Muscle layer of duodenum (tissue), 2 donors: ENCODE data around the gene PGM1.

ENCODE experiments used
- H3K27ac ChIP-seq: one replicate; pipeline ENCODE4 v1.7.0; 2013; ENCODE audit warnings: mild to moderate bottlenecking, low read length
- H3K27me3 ChIP-seq: one replicate; pipeline ENCODE4 v1.7.0; 2013; ENCODE audit warnings: low read depth, mild to moderate bottlenecking, control low read depth, low read length
- H3K36me3 ChIP-seq, 2 donors: one replicate each; pipeline ENCODE4 v1.7.0; 2013; ENCODE audit warnings: low read length in 2 of 2, control low read depth in 1 of 2, mild to moderate bottlenecking in 1 of 2; ENCODE audit not compliant: insufficient read depth in 2 of 2, control insufficient read depth in 1 of 2
- H3K4me1 ChIP-seq, 2 donors: one replicate each; pipeline ENCODE4 v1.7.0; 2013; ENCODE audit warnings: low read length in 2 of 2, mild to moderate bottlenecking in 2 of 2, control low read depth in 1 of 2, moderate library complexity in 1 of 2; ENCODE audit not compliant: insufficient read depth in 2 of 2, control insufficient read depth in 1 of 2
- H3K4me3 ChIP-seq, 2 donors: one replicate each; pipeline ENCODE4 v1.7.0; 2013; ENCODE audit warnings: low read length in 2 of 2, low read depth in 1 of 2, mild to moderate bottlenecking in 1 of 2
- H3K9me3 ChIP-seq, 2 donors: one replicate each; pipeline ENCODE4 v1.7.0; 2013; ENCODE audit warnings: low read length in 2 of 2, control low read depth in 1 of 2, mild to moderate bottlenecking in 1 of 2; ENCODE audit not compliant: control insufficient read depth in 1 of 2
- donor health status: healthy.

Gene PGM1

GRCh38 chr1:63601463-63601862 lies 8.3 kb downstream of the PGM1 start:
- no peaks in the 10 kb centered on the region for H3K9me3 ChIP-seq
- H3K27ac ChIP-seq = no peak overlapping the region
- no peaks in the 10 kb centered on the region for H3K36me3 ChIP-seq
- no peak overlapping the region for H3K4me3 ChIP-seq
- no peaks in the 10 kb centered on the region for H3K27me3 ChIP-seq
- no peaks in the 10 kb centered on the region for H3K4me1 ChIP-seq

DNA sequence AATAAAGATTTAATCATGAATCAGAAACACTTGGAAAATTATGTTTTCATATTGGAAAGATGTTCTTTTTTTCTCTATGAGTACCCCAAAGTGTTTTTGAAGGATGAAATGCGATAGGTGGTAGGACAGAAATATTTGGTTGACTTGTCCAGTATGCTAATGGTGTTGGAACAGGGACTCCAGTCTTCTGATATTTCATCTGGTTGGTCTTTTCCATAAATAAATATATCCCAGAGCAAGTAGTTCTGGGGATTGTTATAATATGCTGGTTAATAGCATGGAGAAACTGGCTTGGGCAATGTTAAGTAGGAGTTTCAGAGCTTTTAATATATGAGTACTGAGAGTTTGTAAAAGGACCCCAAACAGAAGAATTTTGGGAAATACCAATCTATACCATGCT lies 8.7 kb downstream of the PGM1 start:
- no peak overlapping the region for H3K27ac ChIP-seq
- H3K36me3 ChIP-seq = no peaks in the 10 kb centered on the region
- H3K4me3 ChIP-seq = no peak overlapping the region
- H3K9me3 ChIP-seq = no peaks in the 10 kb centered on the region
- no peaks in the 10 kb centered on the region for H3K27me3 ChIP-seq
- H3K4me1 ChIP-seq = no peaks in the 10 kb centered on the region

DNA sequence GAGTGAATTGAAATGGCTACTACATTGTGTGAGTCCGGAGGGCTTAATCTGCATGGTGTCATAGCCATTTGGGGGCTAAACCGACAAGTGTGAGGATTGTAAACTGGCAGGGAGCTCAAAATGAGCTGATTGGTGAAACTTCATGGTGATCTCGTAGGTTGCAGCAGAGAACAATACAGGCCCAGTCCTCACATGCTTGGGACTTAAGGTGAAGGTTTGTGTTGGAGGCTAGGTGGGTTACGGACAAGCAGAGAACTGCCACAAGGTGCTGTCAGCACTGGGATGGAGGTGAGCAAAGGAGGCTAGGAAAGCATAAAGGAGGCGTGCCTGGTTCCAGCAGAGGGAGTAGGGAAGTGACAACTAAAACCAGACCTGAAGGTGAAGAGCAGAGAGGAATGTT lies 9.4 kb downstream of the PGM1 start:
- no peaks in the 10 kb centered on the region for H3K27me3 ChIP-seq
- no peaks in the 10 kb centered on the region for H3K36me3 ChIP-seq
- no peak overlapping the region for H3K4me3 ChIP-seq
- no peaks in the 10 kb centered on the region for H3K4me1 ChIP-seq
- H3K27ac ChIP-seq = no peak overlapping the region
- no peaks in the 10 kb centered on the region for H3K9me3 ChIP-seq

DNA sequence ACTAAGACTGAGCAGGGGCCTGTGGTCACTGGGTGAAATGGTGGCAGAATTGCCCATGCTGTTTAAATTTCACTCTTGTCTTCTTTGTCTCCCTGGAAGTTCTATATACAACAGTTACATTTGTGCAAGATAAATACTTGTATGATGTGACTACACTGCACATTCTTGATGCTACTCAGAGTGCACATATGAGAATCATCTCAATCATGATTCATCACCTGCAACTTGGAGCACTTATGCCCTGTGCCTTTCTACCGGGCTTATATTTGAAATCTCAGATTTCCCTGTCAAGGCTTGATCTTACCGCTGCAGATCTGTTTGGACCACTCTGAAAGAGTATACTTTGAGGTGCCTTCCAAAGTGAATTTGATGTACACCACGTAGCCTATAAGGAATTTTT lies 10.6 kb downstream of the PGM1 start:
- Histone ChIP-seq H3K4me1 (no peaks in the 10 kb centered on the region), H3K9me3 (no peaks in the 10 kb centered on the region), H3K27ac (no peak overlapping the region), H3K27me3 (no peaks in the 10 kb centered on the region), H3K4me3 (no peak overlapping the region), H3K36me3 (no peaks in the 10 kb centered on the region)

- no peaks in the 10 kb centered on the region for H3K4me1 ChIP-seq
- no peaks in the 10 kb centered on the region for H3K9me3 ChIP-seq
- no peaks in the 10 kb centered on the region for H3K36me3 ChIP-seq
- H3K27me3 ChIP-seq = no peaks in the 10 kb centered on the region
- no peak overlapping the region for H3K4me3 ChIP-seq
- no peak overlapping the region for H3K27ac ChIP-seq
These were observed 14.1 kb downstream of the PGM1 start for GRCh38 chr1:63607322-63607721.

DNA sequence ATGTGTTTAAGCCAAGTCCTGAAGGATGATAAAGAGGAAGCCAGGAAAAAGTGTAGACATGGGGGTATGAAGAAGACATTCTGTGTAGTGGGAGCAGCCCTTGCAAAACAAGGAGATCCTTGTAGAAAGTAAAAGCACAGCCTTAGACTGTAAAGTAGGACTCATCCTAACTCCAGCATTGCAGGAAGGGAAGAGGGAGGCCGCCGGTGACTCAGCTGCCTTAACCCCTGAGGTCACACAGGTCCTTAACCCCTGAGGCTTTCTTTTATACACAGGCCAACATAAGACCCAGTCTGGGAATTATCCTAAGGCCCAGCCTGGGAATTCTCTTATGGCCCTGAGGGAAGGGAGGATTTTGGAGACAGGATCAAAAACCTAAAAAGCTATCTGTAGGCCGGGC lies 18.0 kb downstream of the PGM1 start:
- Histone ChIP-seq H3K27me3 (no peaks in the 10 kb centered on the region), H3K27ac (no peak overlapping the region), H3K36me3 (no peaks in the 10 kb centered on the region), H3K4me3 (no peak overlapping the region), H3K9me3 (no peaks in the 10 kb centered on the region), H3K4me1 (peaks cover 0 to 3% of the 10 kb centered on the region in 2 donors)

GRCh38 chr1:63612564-63612963 lies 19.4 kb downstream of the PGM1 start:
- H3K4me1 ChIP-seq = peaks cover 0 to 5% of the 10 kb centered on the region in 2 donors
- H3K36me3 ChIP-seq = no peaks in the 10 kb centered on the region
- no peak overlapping the region for H3K27ac ChIP-seq
- no peaks in the 10 kb centered on the region for H3K9me3 ChIP-seq
- H3K4me3 ChIP-seq = no peak overlapping the region
- no peaks in the 10 kb centered on the region for H3K27me3 ChIP-seq

GRCh38 chr1:63612971-63613370 lies 19.8 kb downstream of the PGM1 start:
- Histone ChIP-seq H3K4me1 (peaks cover 0 to 5% of the 10 kb centered on the region in 2 donors), H3K27me3 (no peaks in the 10 kb centered on the region), H3K4me3 (no peak overlapping the region), H3K36me3 (no peaks in the 10 kb centered on the region), H3K9me3 (no peaks in the 10 kb centered on the region), H3K27ac (no peak overlapping the region)

DNA sequence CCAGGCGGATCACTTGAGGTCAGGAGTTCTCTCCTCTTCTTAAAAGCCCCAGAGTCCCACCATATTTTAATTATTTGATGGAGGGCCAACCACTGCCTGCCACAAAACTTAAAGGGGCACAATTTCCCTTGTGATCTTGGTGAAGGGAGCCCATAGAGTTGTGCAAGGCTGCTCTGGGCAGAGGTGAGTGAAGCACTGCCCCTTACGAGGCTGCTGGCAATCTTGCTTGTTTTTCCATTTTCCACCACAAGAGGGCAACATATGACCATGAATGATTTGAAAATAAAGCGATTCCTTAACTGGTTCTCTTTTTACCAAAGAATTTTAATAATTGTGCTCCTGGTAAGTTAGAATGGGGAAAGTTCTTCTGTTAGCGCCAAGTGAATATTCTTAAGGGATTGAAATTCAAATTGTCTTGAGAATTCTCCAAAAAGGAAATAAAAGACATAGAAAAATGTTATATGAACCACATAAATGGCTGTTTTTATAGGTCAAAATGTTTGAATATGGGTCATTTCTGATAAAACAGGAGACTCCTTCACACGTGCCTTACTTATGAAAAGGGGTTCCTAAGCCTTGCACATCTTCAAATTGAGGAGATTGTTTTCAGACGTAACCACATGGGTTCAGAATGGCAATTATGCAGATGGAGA lies 22.7 kb downstream of the PGM1 start:
- Histone ChIP-seq H3K27me3 (no peaks in the 10 kb centered on the region), H3K4me3 (no peak overlapping the region), H3K36me3 (no peaks in the 10 kb centered on the region), H3K4me1 (peaks cover 0 to 5% of the 10 kb centered on the region in 2 donors), H3K27ac (no peak overlapping the region), H3K9me3 (no peaks in the 10 kb centered on the region)

GRCh38 chr1:63617450-63617849 lies 24.2 kb downstream of the PGM1 start:
- Histone ChIP-seq H3K4me3 (no peak overlapping the region), H3K9me3 (no peaks in the 10 kb centered on the region), H3K36me3 (no peaks in the 10 kb centered on the region), H3K27me3 (no peaks in the 10 kb centered on the region), H3K4me1 (peaks cover 5 to 14% of the 10 kb centered on the region in 2 donors), H3K27ac (no peak overlapping the region)

DNA sequence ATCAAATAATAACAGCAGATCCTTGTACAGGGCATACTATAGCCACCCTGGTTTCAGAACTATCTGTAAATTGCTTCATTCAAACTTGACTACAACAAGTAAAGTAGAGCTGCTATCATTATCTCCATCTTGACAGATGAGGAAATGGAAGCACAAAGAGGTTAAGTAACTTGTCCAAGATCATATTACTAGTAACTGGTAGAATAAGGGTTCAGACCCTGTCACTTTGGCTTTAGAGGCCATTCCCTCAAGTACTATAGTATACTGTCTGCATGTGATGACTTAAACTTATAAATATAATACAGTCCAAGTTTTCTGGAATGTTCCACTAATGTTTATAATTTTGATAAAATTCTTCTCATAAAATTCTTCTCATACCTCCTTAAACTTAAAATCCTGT lies 24.8 kb downstream of the PGM1 start:
- Histone ChIP-seq H3K4me1 (peaks cover 5 to 14% of the 10 kb centered on the region in 2 donors), H3K27me3 (no peaks in the 10 kb centered on the region), H3K36me3 (no peaks in the 10 kb centered on the region), H3K4me3 (no peak overlapping the region), H3K27ac (no peak overlapping the region), H3K9me3 (no peaks in the 10 kb centered on the region)

- H3K27me3 ChIP-seq = no peaks in the 10 kb centered on the region
- no peaks in the 10 kb centered on the region for H3K36me3 ChIP-seq
- peaks cover 5 to 14% of the 10 kb centered on the region in 2 donors for H3K4me1 ChIP-seq
- H3K4me3 ChIP-seq = no peak overlapping the region
- no peaks in the 10 kb centered on the region for H3K9me3 ChIP-seq
- no peak overlapping the region for H3K27ac ChIP-seq
These were observed 26.3 kb downstream of the PGM1 start for GRCh38 chr1:63619558-63619957.
